ENCODE data around the gene MEIS2. TPM values are rescaled to one million over a fixed set of nuclear protein-coding genes. Genes with fewer than 3 reads are reported as not detected.

The MEIS2 gene
- total RNA-seq, 4 donors from 2014 or later: 28.3 to 87.5 (median 42.2) TPM

DNA sequence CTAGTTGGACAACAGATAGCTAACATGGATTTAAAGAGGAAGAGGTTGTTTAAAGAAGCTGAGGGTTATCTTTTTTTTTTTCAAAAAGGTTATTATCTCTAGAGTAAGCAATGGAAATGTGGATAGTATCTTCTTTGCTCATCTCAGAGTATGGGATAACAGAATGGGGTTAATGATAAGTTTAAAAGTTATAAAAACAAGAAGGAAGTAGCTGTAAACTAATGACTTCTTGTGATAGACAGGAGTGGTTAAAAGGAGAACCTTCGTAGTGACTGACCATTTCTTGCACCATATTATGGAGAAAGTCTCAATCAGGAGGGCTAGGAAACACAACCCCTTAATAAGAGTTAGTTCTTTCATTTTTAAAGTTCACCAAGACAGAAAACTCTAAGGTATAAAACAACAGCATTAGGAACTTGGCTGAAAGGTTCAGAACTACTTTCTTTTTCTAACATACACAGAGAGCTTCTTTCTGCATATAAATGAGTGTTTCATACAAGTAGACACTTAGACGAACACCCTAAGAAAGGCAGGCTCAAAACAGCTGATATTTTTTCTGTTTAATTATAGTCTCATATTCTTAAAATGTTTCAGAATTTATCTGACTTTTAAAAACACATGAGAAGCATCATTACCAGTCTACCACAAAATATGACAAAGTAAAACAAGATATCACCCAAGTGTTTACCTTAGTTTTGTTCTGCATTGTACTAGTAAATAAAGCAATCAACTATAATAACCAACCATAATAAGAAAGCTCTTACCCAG is 140.0 kb downstream of the MEIS2 start:
- DNase-seq (ENCODE audit: low spot score) (no peak), ATAC-seq (ENCODE audit: low FRiP score) (no peak)
- TF ChIP-seq, protein P1, sequence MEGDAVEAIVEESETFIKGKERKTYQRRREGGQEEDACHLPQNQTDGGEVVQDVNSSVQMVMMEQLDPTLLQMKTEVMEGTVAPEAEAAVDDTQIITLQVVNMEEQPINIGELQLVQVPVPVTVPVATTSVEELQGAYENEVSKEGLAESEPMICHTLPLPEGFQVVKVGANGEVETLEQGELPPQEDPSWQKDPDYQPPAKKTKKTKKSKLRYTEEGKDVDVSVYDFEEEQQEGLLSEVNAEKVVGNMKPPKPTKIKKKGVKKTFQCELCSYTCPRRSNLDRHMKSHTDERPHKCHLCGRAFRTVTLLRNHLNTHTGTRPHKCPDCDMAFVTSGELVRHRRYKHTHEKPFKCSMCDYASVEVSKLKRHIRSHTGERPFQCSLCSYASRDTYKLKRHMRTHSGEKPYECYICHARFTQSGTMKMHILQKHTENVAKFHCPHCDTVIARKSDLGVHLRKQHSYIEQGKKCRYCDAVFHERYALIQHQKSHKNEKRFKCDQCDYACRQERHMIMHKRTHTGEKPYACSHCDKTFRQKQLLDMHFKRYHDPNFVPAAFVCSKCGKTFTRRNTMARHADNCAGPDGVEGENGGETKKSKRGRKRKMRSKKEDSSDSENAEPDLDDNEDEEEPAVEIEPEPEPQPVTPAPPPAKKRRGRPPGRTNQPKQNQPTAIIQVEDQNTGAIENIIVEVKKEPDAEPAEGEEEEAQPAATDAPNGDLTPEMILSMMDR (IDR thresholded peaks at IDR 0.05): no peak

DNA sequence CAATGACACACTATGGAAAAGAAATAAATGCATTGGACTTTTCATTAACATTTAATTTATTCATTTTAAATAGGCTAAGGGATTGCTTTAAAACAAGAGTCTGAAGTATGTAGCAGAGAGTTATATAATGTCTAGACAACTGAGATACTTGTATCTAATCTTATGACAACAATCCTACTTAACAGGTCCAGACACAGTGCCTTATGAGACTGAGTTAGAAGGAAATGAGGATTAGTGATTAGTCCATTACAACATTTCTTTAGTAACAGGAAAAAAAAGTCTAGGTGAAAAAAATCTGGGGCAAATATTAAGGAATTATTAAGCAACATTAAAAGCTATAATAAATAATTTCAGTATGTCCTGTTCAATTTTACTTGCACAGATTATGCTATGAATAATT is 140.6 kb downstream of the MEIS2 start:
- TF ChIP-seq, protein P1 (IDR thresholded peaks at IDR 0.05): no peak
- no peak for ATAC-seq (ENCODE audit: low FRiP score)
- no peak for DNase-seq (ENCODE audit: low spot score)

- ATAC-seq (ENCODE audit: low FRiP score): no peak
- TF ChIP-seq, protein P1 (IDR thresholded peaks at IDR 0.05): no peak
- DNase-seq (ENCODE audit: low spot score): no peak
These were observed 141.7 kb downstream of the MEIS2 start for GRCh38 chr15:36958606-36959005.

GRCh38 chr15:36954486-36954885 is 145.9 kb downstream of the MEIS2 start:
- ATAC-seq (ENCODE audit: low FRiP score): no peak
- no peak for DNase-seq (ENCODE audit: low spot score)
- TF ChIP-seq, protein P1 (IDR thresholded peaks at IDR 0.05): no peak

- ATAC-seq (ENCODE audit: low FRiP score) (no peak), DNase-seq (ENCODE audit: low spot score) (no peak)
- TF ChIP-seq, protein P1 (IDR thresholded peaks at IDR 0.05): no peak
These were observed 147.0 kb downstream of the MEIS2 start for GRCh38 chr15:36953346-36953745.

GRCh38 chr15:36951731-36952247 is 148.6 kb downstream of the MEIS2 start:
- TF ChIP-seq, protein P1 (IDR thresholded peaks at IDR 0.05): no peak
- ATAC-seq (ENCODE audit: low FRiP score) (peak; percentile 63), DNase-seq (ENCODE audit: low spot score) (no peak)

- DNase-seq (ENCODE audit: low spot score): no peak
- TF ChIP-seq, protein P1 (IDR thresholded peaks at IDR 0.05): no peak
- ATAC-seq (ENCODE audit: low FRiP score): no peak
These were observed 150.0 kb downstream of the MEIS2 start for GRCh38 chr15:36950371-36950770.
